Measurements from ENCODE around the gene SNX25. TPM values are rescaled to one million over a fixed set of nuclear protein-coding genes. Genes with fewer than 3 reads are reported as not detected.

The SNX25 gene
- 17.7 and 25.0 TPM in 2 replicates for total RNA-seq (2014; rRNA removed; shearing (Covaris generic))
- polyA plus RNA-seq (2016; fragmentation: Nextera tagmentation; extraction: Ambion mirVana) = 6.9 TPM in 2 replicates
- long read RNA-seq, partial matches to known transcripts = 1 of 1 reads
- long read RNA-seq, other reads (novel, unspliced or antisense) = 0 of 1 reads

GRCh38 chr4:185209031-185209851 lies at the start of gene SNX25:
Gene SNX25 (plus strand): TSS chr4:185209598. CDS start chr4:185209827, 229 bp downstream.
- Histone ChIP-seq H3K27me3 (ENCODE audit: insufficient read depth) (peaks cover 50% of the 10 kb centered on the region), H2AFZ (peak within 1 kb of the TSS; percentile 80), H4K20me1 (replicated peaks; ENCODE audit: insufficient read depth) (0 out of 2 replicates have a peak, but pooled peaks cover 2% of the 10 kb centered on the region), H3K79me2 (replicated peaks; ENCODE audit: insufficient read depth) (peaks cover 36% of the 10 kb centered on the region), H3F3A (replicated peaks; ENCODE audit: low read depth) (peaks cover 3% of the 10 kb centered on the region; the same call in 1 of the 2 replicates), H3K4me3 (peak within 1 kb of the TSS; percentile 84), H3K36me3 (ENCODE audit: insufficient read depth) (no peaks in the 10 kb centered on the region), H3K4me1 (ENCODE audit: insufficient read depth) (peaks cover 33% of the 10 kb centered on the region), H3K9me2 (ENCODE audit: insufficient read depth) (no peaks in the 10 kb centered on the region), H3K4me2 (peak within 1 kb of the TSS; percentile 91), H3K27ac (ENCODE audit: low read depth) (no peak within 1 kb of the TSS)
- no peaks in the 10 kb centered on the region; the same call in 2 of the 3 replicates for H3K9me3 Mint-ChIP-seq
- H3K36me3 Mint-ChIP-seq (ENCODE audit: low read depth) = no peaks in the 10 kb centered on the region; the same call in 2 of the 3 replicates
- TF ChIP-seq ZNF462 (CRISPR knock-in tag; IDR thresholded peaks at IDR 0.05) = no peak
- no peak for TF ChIP-seq NANOG (IDR thresholded peaks at IDR 0.05; ENCODE audit: borderline replicate concordance)
- TF ChIP-seq POLR2AphosphoS5 (IDR thresholded peaks at IDR 0.05; ENCODE audit: low read depth) = peak; percentile 66; the same call in 1 of the 2 replicates
- TF ChIP-seq CREB1 (CRISPR knock-in tag; IDR thresholded peaks at IDR 0.05; ENCODE audit: low read depth) = peak; percentile 58
- no peak for TF ChIP-seq STAT1 (IDR thresholded peaks at IDR 0.05; ENCODE audit: unreplicated experiment)
- TF ChIP-seq REST (IDR thresholded peaks at IDR 0.05; ENCODE audit: unreplicated experiment) = no peak
- no peak for TF ChIP-seq EZH2phosphoT487 (IDR thresholded peaks at IDR 0.05; ENCODE audit: unreplicated experiment)
- no peak for TF ChIP-seq ZNF114 (CRISPR knock-in tag; IDR thresholded peaks at IDR 0.05)
- TF ChIP-seq ETS1 (IDR thresholded peaks at IDR 0.05) = no peak
- no peak for TF ChIP-seq JUNB (IDR thresholded peaks at IDR 0.05; ENCODE audit: unreplicated experiment)
- peak in 1 of 2 experiments; percentile 33; a peak in 2 of 4 replicates for TF ChIP-seq CTCF (conservative IDR thresholded peaks at IDR 0.05; ENCODE audit: low read depth in 2 of 2)
- TF ChIP-seq ZNF331 (CRISPR knock-in tag; IDR thresholded peaks at IDR 0.05; ENCODE audit: low read depth) = no peak
- no peak for TF ChIP-seq EZH2 (IDR thresholded peaks at IDR 0.05; ENCODE audit: low read depth, unreplicated experiment)
- ATAC-seq = peak; percentile 87
- peaks cover 43% of the 10 kb centered on the region for H3K27me3 Mint-ChIP-seq (ENCODE audit: insufficient read depth, low read depth, poor library complexity)
- peak; percentile 82 for DNase-seq (ENCODE audit: low spot score)
- peaks cover 41% of the 10 kb centered on the region for H3K4me1 Mint-ChIP-seq
- no peak within 1 kb of the TSS for H3K27ac Mint-ChIP-seq
- peak within 1 kb of the TSS; percentile 93 for H3K4me3 Mint-ChIP-seq

Data from GM23338 (cell line).